Endothelial cell (in vitro differentiated cells): ENCODE measurements around the gene CERK. TPM values are rescaled to one million over a fixed set of nuclear protein-coding genes. Genes with fewer than 3 reads are reported as not detected.

Source experiments
- DNase-seq: peaks from one replicate; pipeline ENCODE4 v3.0.0; 2021; ENCODE audit warnings: low spot score
- H3K27ac Mint-ChIP-seq: one replicate; pipeline ENCODE4 v1.8.0; 2021; ENCODE audit warnings: mixed read lengths, inconsistent platforms; ENCODE audit not compliant: unreplicated experiment
- H3K27me3 Mint-ChIP-seq: one replicate; pipeline ENCODE4 v1.8.0; 2021; ENCODE audit warnings: mild to moderate bottlenecking, moderate library complexity, mixed read lengths, inconsistent platforms; ENCODE audit not compliant: unreplicated experiment
- H3K36me3 Mint-ChIP-seq: one replicate; pipeline ENCODE4 v1.8.0; 2021; ENCODE audit warnings: mild to moderate bottlenecking, low read depth, mixed read lengths, inconsistent platforms; ENCODE audit not compliant: unreplicated experiment
- H3K4me1 Mint-ChIP-seq: one replicate; pipeline ENCODE4 v1.8.0; 2021; ENCODE audit warnings: mild to moderate bottlenecking, mixed read lengths, inconsistent platforms; ENCODE audit not compliant: unreplicated experiment
- H3K4me3 Mint-ChIP-seq: one replicate; pipeline ENCODE4 v1.8.0; 2021; ENCODE audit warnings: mild to moderate bottlenecking, mixed read lengths, inconsistent platforms; ENCODE audit not compliant: unreplicated experiment
- H3K9me3 Mint-ChIP-seq: one replicate; pipeline ENCODE4 v1.8.0; 2021; ENCODE audit warnings: mixed read lengths, inconsistent platforms; ENCODE audit not compliant: unreplicated experiment
- CTCF ChIP-seq: fragments of 200-600 bp; sonication (generic); IDR thresholded peaks from one replicate; pipeline ENCODE4 v1.5.0; 2021; ENCODE audit warnings: antibody characterized with exemption; ENCODE audit not compliant: unreplicated experiment
- total RNA-seq: library from RNA; stranded (reverse); fragmentation: NEBNext Ultra II Directional; extraction: Animal tissue kit (Norgen Biotek cat#: 25700); gene quantifications from one replicate; pipeline ENCODE4 v1.2.1, GENCODE V29; 2021; ENCODE audit not compliant: unreplicated experiment

CERK gene
- total RNA-seq, 1 donor from 2014 or later = 57.7 TPM

DNA sequence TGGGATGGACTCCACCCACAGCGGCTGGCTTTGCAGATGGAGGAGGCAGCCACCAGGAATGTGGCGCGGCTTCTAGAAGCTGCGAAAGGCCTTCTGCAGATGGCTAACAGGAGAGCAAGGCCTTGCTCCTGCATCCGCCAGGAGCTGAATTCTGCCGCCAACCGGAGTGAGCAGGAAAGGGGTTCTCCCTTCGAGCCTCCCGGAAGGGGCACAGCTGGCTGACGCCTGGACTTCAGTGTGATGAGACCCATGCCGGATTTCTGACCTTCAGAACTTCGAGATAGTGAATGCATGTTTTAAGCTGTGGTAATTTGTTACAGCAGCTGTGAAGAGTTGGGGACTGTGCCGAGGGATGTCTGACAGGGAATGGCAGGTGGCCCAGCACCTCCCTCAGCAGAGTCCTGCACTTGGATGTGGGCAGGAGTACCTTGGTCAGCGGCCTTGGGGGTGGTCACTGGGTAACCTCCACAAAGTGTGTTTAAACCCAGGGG is 32.1 kb upstream of the CERK start:
- TF ChIP-seq CTCF = no peak
- Mint-ChIP-seq H3K27ac (no peak overlapping the region), H3K36me3 (peaks cover 13% of the 10 kb centered on the region), H3K27me3 (peaks cover 2% of the 10 kb centered on the region), H3K4me1 (no peaks in the 10 kb centered on the region), H3K4me3 (no peak overlapping the region), H3K9me3 (no peaks in the 10 kb centered on the region)
- DNase-seq = no peak

DNA sequence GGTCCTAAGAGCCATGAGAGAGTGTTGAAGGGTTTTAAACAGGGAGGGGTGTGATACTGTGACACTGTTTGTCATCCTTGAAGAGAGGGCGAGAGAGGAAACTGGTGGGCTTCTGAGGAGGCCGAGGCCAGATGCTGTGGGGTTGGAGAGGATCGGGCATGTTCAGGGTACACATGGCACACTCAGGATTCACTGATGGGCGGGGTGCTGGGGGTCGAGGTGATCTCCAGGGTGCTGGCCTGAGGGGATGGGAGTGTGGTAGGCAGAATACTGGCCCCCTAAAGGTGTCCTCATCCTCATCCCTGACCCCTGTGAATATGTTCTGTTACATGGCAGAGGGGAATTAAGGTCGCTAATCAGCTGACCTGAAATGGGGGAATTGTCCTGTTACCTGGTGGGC is 31.7 kb upstream of the CERK start:
- no peak for TF ChIP-seq CTCF
- DNase-seq = no peak
- peaks cover 13% of the 10 kb centered on the region for H3K36me3 Mint-ChIP-seq
- no peak overlapping the region for H3K27ac Mint-ChIP-seq
- H3K4me3 Mint-ChIP-seq = no peak overlapping the region
- no peaks in the 10 kb centered on the region for H3K4me1 Mint-ChIP-seq
- H3K9me3 Mint-ChIP-seq = no peaks in the 10 kb centered on the region
- H3K27me3 Mint-ChIP-seq = peaks cover 2% of the 10 kb centered on the region

DNA sequence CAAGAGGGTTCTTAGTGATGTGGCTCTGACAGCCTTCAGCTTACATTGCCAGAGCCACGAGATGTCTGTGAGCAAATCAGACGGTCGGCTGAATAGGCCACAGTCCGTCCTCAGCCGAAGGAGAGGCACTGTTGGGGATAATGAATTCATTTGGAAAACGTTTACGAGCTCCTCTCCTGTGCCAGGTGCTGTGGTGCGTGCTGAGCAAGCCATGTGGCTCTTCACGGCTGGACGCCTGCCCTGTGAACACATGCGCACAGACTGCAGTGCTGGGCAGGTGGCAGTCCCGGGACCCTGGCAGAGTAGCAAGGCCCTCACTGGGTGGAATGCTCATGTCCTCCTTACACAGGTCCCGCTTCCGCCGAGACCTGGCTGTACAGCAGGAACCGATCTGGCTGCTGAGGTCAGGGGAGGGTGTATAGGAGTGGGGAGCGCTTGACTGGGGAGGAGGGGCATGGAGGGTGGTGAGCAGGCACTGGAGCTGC is 31.2 kb upstream of the CERK start:
- Mint-ChIP-seq H3K36me3 (peaks cover 13% of the 10 kb centered on the region), H3K9me3 (no peaks in the 10 kb centered on the region), H3K27me3 (peaks cover 4% of the 10 kb centered on the region), H3K27ac (no peak overlapping the region), H3K4me3 (no peak overlapping the region), H3K4me1 (no peaks in the 10 kb centered on the region)
- TF ChIP-seq CTCF = no peak
- DNase-seq = no peak

GRCh38 chr22:46767249-46767985 is 29.4 kb upstream of the CERK start:
- H3K9me3 Mint-ChIP-seq = no peaks in the 10 kb centered on the region
- no peak for TF ChIP-seq CTCF
- H3K27ac Mint-ChIP-seq = peak overlapping the region; percentile 24
- H3K4me1 Mint-ChIP-seq = peaks cover 11% of the 10 kb centered on the region
- H3K36me3 Mint-ChIP-seq = peaks cover 21% of the 10 kb centered on the region
- DNase-seq = no peak
- H3K27me3 Mint-ChIP-seq = peaks cover 4% of the 10 kb centered on the region
- no peak overlapping the region for H3K4me3 Mint-ChIP-seq

GRCh38 chr22:46766611-46767010 is 28.6 kb upstream of the CERK start:
- Mint-ChIP-seq H3K4me1 (peaks cover 16% of the 10 kb centered on the region), H3K4me3 (no peak overlapping the region), H3K27ac (no peak overlapping the region), H3K36me3 (peaks cover 21% of the 10 kb centered on the region), H3K9me3 (no peaks in the 10 kb centered on the region), H3K27me3 (peaks cover 4% of the 10 kb centered on the region)
- no peak for DNase-seq
- TF ChIP-seq CTCF = no peak
